WTC11 (cell line): ENCODE measurements around the gene CLEC2L. TPM values are rescaled to one million over a fixed set of nuclear protein-coding genes. Genes with fewer than 3 reads are reported as not detected.

Experiments
- ATAC-seq: fragments of 200-7000 bp; cut with Tn5 transposase; 2 replicates; pipeline ENCODE4 v1.10.0; 2021; ENCODE audit warnings: mild to moderate bottlenecking, moderate library complexity
- CTCF ChIA-PET: fragments of 300-600 bp; sonication (Branson Sonifier 250); formaldehyde crosslinking; loops from one replicate; lab custom pipeline; 2021; ENCODE audit warnings: antibody characterized with exemption; lab: Charles Lee
- POLR2A ChIA-PET: fragments of 350-600 bp; sonication (Branson Sonifier 250); formaldehyde crosslinking; loops from one replicate; lab custom pipeline; 2021; ENCODE audit warnings: antibody characterized with exemption; lab: Charles Lee
- DNase-seq: peaks from one replicate; pipeline ENCODE4 v3.0.0; 2021; ENCODE audit warnings: low spot score
- H3K27ac Mint-ChIP-seq: 2 replicates; pipeline ENCODE4 v1.8.0; 2021; ENCODE audit warnings: mixed read lengths
- H3K27me3 Mint-ChIP-seq: 2 replicates; pipeline ENCODE4 v1.8.0; 2021; ENCODE audit warnings: low read depth, mild to moderate bottlenecking, moderate library complexity, mixed read lengths
- H3K36me3 Mint-ChIP-seq: 2 replicates; pipeline ENCODE4 v1.8.0; 2021; ENCODE audit warnings: mixed read lengths
- H3K4me1 Mint-ChIP-seq: 2 replicates; pipeline ENCODE4 v1.8.0; 2022; ENCODE audit warnings: mixed read lengths
- H3K4me3 Mint-ChIP-seq: 2 replicates; pipeline ENCODE4 v1.8.0; 2021; ENCODE audit warnings: mild to moderate bottlenecking, moderate library complexity, mixed read lengths
- H3K9me3 Mint-ChIP-seq: 2 replicates; pipeline ENCODE4 v1.8.0; 2021; ENCODE audit warnings: mixed read lengths
- ARID4B ChIP-seq: sonication (generic); formaldehyde crosslinking; IDR thresholded peaks from 2 replicates; pipeline ENCODE4 v1.8.0; 2023; ENCODE audit warnings: missing genetic modification reagents, mild to moderate bottlenecking, borderline replicate concordance
- CREB1 ChIP-seq: sonication (generic); formaldehyde crosslinking; IDR thresholded peaks from 2 replicates; pipeline ENCODE4 v1.8.0; 2023; ENCODE audit warnings: mild to moderate bottlenecking, missing genetic modification reagents
- CTCF ChIP-seq: fragments of 200-600 bp; IDR thresholded peaks from 2 replicates; pipeline ENCODE4 v1.8.0; 2022; ENCODE audit warnings: antibody characterized with exemption
- EMX1 ChIP-seq: fragments of 250-450 bp; sonication (Bioruptor Pico); IDR thresholded peaks from 2 replicates; pipeline ENCODE4 v1.8.0; 2021; ENCODE audit warnings: mild to moderate bottlenecking
- ETV6 ChIP-seq: sonication (generic); formaldehyde crosslinking; IDR thresholded peaks from 2 replicates; pipeline ENCODE4 v1.8.1; 2022; ENCODE audit warnings: mild to moderate bottlenecking, missing genetic modification reagents
- IRF2 ChIP-seq: sonication (generic); formaldehyde crosslinking; IDR thresholded peaks from 2 replicates; pipeline ENCODE4 v1.8.0; 2022; ENCODE audit warnings: low read depth, missing genetic modification reagents, borderline replicate concordance
- KAT7 ChIP-seq: sonication (generic); formaldehyde crosslinking; IDR thresholded peaks from 2 replicates; pipeline ENCODE4 v1.8.1; 2023; ENCODE audit warnings: missing genetic modification reagents, mild to moderate bottlenecking, borderline replicate concordance
- NFYB ChIP-seq: sonication (generic); formaldehyde crosslinking; conservative IDR thresholded peaks from 2 replicates; pipeline ENCODE4 v1.8.0; 2022; ENCODE audit warnings: low read depth, missing genetic modification reagents
- NR1H2 ChIP-seq: sonication (generic); formaldehyde crosslinking; IDR thresholded peaks from 2 replicates; pipeline ENCODE4 v1.9.0; 2021; ENCODE audit warnings: mild to moderate bottlenecking, moderate library complexity, missing genetic modification reagents
- RORB ChIP-seq: fragments of 250-450 bp; sonication (Bioruptor Pico); IDR thresholded peaks from 2 replicates; pipeline ENCODE4 v1.9.0; 2021; ENCODE audit warnings: mild to moderate bottlenecking
- SMAD3 ChIP-seq: sonication (generic); formaldehyde crosslinking; IDR thresholded peaks from 2 replicates; pipeline ENCODE4 v1.8.0; 2022; ENCODE audit warnings: missing genetic modification reagents, mild to moderate bottlenecking, borderline replicate concordance
- TEAD1 ChIP-seq: sonication (generic); formaldehyde crosslinking; IDR thresholded peaks from 2 replicates; pipeline ENCODE4 v1.8.0; 2022; ENCODE audit warnings: mild to moderate bottlenecking, missing genetic modification reagents
- ZBTB43 ChIP-seq: sonication (generic); formaldehyde crosslinking; IDR thresholded peaks from 2 replicates; pipeline ENCODE4 v1.8.1; 2023; ENCODE audit warnings: mild to moderate bottlenecking, missing genetic modification reagents
- total RNA-seq: library from RNA; stranded (reverse); gene quantifications from 3 replicates; pipeline ENCODE4 v1.2.3, GENCODE V29; 2021
- TF ChIP-seq, protein P1 (sequence below): sonication (generic); formaldehyde crosslinking; IDR thresholded peaks from 2 replicates; pipeline ENCODE4 v1.8.1; 2022; ENCODE audit warnings: low read depth, missing genetic modification reagents, borderline replicate concordance
- TF ChIP-seq, protein P2 (sequence below): sonication (generic); formaldehyde crosslinking; IDR thresholded peaks from 2 replicates; pipeline ENCODE4 v1.8.1; 2023; ENCODE audit warnings: mild to moderate bottlenecking, missing genetic modification reagents, moderate library complexity
- TF ChIP-seq, protein P3 (sequence below): sonication (generic); formaldehyde crosslinking; conservative IDR thresholded peaks from 2 replicates; pipeline ENCODE4 v1.8.1; 2023; ENCODE audit warnings: mild to moderate bottlenecking, low read depth, missing genetic modification reagents, moderate library complexity
- TF ChIP-seq, protein P4 (sequence below): sonication (generic); formaldehyde crosslinking; IDR thresholded peaks from 2 replicates; pipeline ENCODE4 v1.8.1; 2022; ENCODE audit warnings: missing genetic modification reagents, borderline replicate concordance
- TF ChIP-seq, protein P5 (sequence below): fragments of 250-450 bp; sonication (Bioruptor Pico); IDR thresholded peaks from 2 replicates; pipeline ENCODE4 v1.9.0; 2021; ENCODE audit warnings: mild to moderate bottlenecking, borderline replicate concordance

Gene CLEC2L
- total RNA-seq, 1 experiment from 2014 or later, result 0.13 TPM

DNA sequence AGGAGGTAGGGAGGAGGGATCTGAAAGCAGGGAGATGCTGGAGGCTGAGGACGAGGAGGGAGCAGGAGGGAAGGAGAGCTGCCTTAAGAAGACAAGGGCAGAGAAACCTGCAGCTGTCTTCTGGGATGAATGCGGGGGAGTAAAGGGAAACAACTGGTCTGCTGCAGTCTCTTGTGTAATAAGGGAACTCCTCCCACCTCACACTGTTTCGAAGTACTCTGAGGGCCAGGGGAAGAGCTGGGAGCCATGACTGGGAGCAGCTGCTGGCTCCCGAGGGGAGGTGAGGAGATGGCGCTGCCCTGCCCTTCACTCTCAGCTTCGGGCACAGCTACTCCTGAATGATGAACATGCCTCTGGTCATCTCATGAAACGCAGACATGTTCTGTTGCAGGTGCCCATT, 65.1 kb downstream of the CLEC2L start (continued):
- TF ChIP-seq, protein P1, sequence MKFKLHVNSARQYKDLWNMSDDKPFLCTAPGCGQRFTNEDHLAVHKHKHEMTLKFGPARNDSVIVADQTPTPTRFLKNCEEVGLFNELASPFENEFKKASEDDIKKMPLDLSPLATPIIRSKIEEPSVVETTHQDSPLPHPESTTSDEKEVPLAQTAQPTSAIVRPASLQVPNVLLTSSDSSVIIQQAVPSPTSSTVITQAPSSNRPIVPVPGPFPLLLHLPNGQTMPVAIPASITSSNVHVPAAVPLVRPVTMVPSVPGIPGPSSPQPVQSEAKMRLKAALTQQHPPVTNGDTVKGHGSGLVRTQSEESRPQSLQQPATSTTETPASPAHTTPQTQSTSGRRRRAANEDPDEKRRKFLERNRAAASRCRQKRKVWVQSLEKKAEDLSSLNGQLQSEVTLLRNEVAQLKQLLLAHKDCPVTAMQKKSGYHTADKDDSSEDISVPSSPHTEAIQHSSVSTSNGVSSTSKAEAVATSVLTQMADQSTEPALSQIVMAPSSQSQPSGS (CRISPR knock-in tag), result no peak
- no peak for TF ChIP-seq CREB1 (CRISPR knock-in tag)
- TF ChIP-seq, protein P2, sequence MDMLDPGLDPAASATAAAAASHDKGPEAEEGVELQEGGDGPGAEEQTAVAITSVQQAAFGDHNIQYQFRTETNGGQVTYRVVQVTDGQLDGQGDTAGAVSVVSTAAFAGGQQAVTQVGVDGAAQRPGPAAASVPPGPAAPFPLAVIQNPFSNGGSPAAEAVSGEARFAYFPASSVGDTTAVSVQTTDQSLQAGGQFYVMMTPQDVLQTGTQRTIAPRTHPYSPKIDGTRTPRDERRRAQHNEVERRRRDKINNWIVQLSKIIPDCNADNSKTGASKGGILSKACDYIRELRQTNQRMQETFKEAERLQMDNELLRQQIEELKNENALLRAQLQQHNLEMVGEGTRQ, result no peak
- TF ChIP-seq ARID4B (CRISPR knock-in tag), result no peak
- no peak for TF ChIP-seq KAT7 (CRISPR knock-in tag)
- no peak for TF ChIP-seq TEAD1
- TF ChIP-seq ZBTB43 (CRISPR knock-in tag), result no peak
- no peak for TF ChIP-seq RORB (CRISPR knock-in tag)

- Mint-ChIP-seq H3K27me3 (no peaks in the 10 kb centered on the region), H3K9me3 (no peaks in the 10 kb centered on the region), H3K36me3 (no peaks in the 10 kb centered on the region), H3K4me1 (peaks cover 3% of the 10 kb centered on the region; the same call in 1 of the 2 replicates), H3K4me3 (no peak overlapping the region), H3K27ac (no peak overlapping the region)
- CTCF ChIA-PET, result interaction anchor here (1.4 to 4.0 kb wide), 8 partner anchors 13 to 416 kb away, joined by 3 to 28 read pairs (median 6); no protein-coding TSS in a partner anchor
- ATAC-seq (no peak), DNase-seq (no peak)
- POLR2A ChIA-PET, result no interaction called here
- TF ChIP-seq, protein P3, sequence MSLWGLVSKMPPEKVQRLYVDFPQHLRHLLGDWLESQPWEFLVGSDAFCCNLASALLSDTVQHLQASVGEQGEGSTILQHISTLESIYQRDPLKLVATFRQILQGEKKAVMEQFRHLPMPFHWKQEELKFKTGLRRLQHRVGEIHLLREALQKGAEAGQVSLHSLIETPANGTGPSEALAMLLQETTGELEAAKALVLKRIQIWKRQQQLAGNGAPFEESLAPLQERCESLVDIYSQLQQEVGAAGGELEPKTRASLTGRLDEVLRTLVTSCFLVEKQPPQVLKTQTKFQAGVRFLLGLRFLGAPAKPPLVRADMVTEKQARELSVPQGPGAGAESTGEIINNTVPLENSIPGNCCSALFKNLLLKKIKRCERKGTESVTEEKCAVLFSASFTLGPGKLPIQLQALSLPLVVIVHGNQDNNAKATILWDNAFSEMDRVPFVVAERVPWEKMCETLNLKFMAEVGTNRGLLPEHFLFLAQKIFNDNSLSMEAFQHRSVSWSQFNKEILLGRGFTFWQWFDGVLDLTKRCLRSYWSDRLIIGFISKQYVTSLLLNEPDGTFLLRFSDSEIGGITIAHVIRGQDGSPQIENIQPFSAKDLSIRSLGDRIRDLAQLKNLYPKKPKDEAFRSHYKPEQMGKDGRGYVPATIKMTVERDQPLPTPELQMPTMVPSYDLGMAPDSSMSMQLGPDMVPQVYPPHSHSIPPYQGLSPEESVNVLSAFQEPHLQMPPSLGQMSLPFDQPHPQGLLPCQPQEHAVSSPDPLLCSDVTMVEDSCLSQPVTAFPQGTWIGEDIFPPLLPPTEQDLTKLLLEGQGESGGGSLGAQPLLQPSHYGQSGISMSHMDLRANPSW (CRISPR knock-in tag), result no peak
- TF ChIP-seq NR1H2 (CRISPR knock-in tag) (no peak), CTCF (no peak), SMAD3 (no peak), NFYB (CRISPR knock-in tag) (no peak), IRF2 (CRISPR knock-in tag) (no peak), ETV6 (no peak), EMX1 (no peak)
- TF ChIP-seq, protein P4, sequence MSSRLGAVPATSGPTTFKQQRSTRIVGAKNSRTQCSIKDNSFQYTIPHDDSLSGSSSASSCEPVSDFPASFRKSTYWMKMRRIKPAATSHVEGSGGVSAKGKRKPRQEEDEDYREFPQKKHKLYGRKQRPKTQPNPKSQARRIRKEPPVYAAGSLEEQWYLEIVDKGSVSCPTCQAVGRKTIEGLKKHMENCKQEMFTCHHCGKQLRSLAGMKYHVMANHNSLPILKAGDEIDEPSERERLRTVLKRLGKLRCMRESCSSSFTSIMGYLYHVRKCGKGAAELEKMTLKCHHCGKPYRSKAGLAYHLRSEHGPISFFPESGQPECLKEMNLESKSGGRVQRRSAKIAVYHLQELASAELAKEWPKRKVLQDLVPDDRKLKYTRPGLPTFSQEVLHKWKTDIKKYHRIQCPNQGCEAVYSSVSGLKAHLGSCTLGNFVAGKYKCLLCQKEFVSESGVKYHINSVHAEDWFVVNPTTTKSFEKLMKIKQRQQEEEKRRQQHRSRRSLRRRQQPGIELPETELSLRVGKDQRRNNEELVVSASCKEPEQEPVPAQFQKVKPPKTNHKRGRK (CRISPR knock-in tag), result no peak
- TF ChIP-seq, protein P5, sequence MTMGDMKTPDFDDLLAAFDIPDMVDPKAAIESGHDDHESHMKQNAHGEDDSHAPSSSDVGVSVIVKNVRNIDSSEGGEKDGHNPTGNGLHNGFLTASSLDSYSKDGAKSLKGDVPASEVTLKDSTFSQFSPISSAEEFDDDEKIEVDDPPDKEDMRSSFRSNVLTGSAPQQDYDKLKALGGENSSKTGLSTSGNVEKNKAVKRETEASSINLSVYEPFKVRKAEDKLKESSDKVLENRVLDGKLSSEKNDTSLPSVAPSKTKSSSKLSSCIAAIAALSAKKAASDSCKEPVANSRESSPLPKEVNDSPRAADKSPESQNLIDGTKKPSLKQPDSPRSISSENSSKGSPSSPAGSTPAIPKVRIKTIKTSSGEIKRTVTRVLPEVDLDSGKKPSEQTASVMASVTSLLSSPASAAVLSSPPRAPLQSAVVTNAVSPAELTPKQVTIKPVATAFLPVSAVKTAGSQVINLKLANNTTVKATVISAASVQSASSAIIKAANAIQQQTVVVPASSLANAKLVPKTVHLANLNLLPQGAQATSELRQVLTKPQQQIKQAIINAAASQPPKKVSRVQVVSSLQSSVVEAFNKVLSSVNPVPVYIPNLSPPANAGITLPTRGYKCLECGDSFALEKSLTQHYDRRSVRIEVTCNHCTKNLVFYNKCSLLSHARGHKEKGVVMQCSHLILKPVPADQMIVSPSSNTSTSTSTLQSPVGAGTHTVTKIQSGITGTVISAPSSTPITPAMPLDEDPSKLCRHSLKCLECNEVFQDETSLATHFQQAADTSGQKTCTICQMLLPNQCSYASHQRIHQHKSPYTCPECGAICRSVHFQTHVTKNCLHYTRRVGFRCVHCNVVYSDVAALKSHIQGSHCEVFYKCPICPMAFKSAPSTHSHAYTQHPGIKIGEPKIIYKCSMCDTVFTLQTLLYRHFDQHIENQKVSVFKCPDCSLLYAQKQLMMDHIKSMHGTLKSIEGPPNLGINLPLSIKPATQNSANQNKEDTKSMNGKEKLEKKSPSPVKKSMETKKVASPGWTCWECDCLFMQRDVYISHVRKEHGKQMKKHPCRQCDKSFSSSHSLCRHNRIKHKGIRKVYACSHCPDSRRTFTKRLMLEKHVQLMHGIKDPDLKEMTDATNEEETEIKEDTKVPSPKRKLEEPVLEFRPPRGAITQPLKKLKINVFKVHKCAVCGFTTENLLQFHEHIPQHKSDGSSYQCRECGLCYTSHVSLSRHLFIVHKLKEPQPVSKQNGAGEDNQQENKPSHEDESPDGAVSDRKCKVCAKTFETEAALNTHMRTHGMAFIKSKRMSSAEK (CRISPR knock-in tag), result no peak
Measured at GRCh38 chr7:139589474-139589873, 66.0 kb downstream of the CLEC2L start.
